Caco-2 (cell line): ENCODE results near the gene NRXN3. TPM values are rescaled to one million over a fixed set of nuclear protein-coding genes. Genes with fewer than 3 reads are reported as not detected.

Experiments
- BruUV-seq: library from RNA; stranded (reverse); fragments of 400-500 nt; replicated peaks from 2 replicates; lab custom pipeline; 2021; lab: Mats Ljungman, UMichigan
- CTCF ChIA-PET: fragments of 300-600 bp; sonication (Branson Sonifier 250); formaldehyde crosslinking; loops from one replicate; lab custom pipeline; 2022; ENCODE audit warnings: antibody characterized with exemption; lab: Charles Lee
- POLR2A ChIA-PET: fragments of 300-600 bp; sonication (Branson Sonifier 250); formaldehyde crosslinking; loops from one replicate; lab custom pipeline; 2022; ENCODE audit warnings: antibody characterized with exemption; lab: Charles Lee
- DNase-seq, 2 experiments: peaks; one replicate each; pipeline versions ENCODE4 v3.0.0 to v3.0.0-alpha.2; 2020 to 2022
- H3K27me3 ChIP-seq: replicated peaks from 2 replicates; pipeline ENCODE4 v1.6.0; 2011; ENCODE audit warnings: low read length; ENCODE audit not compliant: control insufficient read depth, insufficient read depth
- H3K36me3 ChIP-seq: 2 replicates; pipeline ENCODE4 v1.5.1; 2011; ENCODE audit warnings: low read length; ENCODE audit not compliant: control insufficient read depth, insufficient read depth
- H3K4me1 ChIP-seq: fragments of 250-450 bp; sonication (Bioruptor Pico); 2 replicates; pipeline ENCODE4 v1.5.1; 2020; ENCODE audit warnings: mild to moderate bottlenecking
- H3K4me3 ChIP-seq: 2 replicates; pipeline ENCODE4 v1.5.1; 2011; ENCODE audit warnings: low read depth, mild to moderate bottlenecking, control low read depth, low read length
- H3K9me3 ChIP-seq: fragments of 250-450 bp; sonication (Bioruptor Pico); 2 replicates; pipeline ENCODE4 v1.5.1; 2020; ENCODE audit warnings: mild to moderate bottlenecking, moderate library complexity
- H3K27ac Mint-ChIP-seq: one replicate; pipeline ENCODE4 v1.8.0; 2022; ENCODE audit warnings: mixed read lengths; ENCODE audit not compliant: unreplicated experiment
- H3K27me3 Mint-ChIP-seq: one replicate; pipeline ENCODE4 v1.8.0; 2022; ENCODE audit warnings: mixed read lengths; ENCODE audit not compliant: insufficient read depth, unreplicated experiment
- H3K36me3 Mint-ChIP-seq: one replicate; pipeline ENCODE4 v1.8.0; 2022; ENCODE audit warnings: mild to moderate bottlenecking, mixed read lengths; ENCODE audit not compliant: insufficient read depth, unreplicated experiment
- H3K4me1 Mint-ChIP-seq: one replicate; pipeline ENCODE4 v1.8.0; 2022; ENCODE audit warnings: low read depth, mixed read lengths; ENCODE audit not compliant: unreplicated experiment
- H3K4me3 Mint-ChIP-seq: one replicate; pipeline ENCODE4 v1.8.0; 2022; ENCODE audit warnings: mild to moderate bottlenecking, moderate library complexity, mixed read lengths; ENCODE audit not compliant: unreplicated experiment
- H3K9me3 Mint-ChIP-seq: one replicate; pipeline ENCODE4 v1.8.0; 2022; ENCODE audit warnings: mixed read lengths; ENCODE audit not compliant: unreplicated experiment
- intact Hi-C: fragments of 100-400 bp; cut with micrococcal nuclease; formaldehyde crosslinking; loops from one replicate; pipeline ENCODE4 v1.10.0; 2022; ENCODE audit not compliant: unreplicated experiment
- total RNA-seq: library from RNA; stranded (reverse); gene quantifications from 2 replicates; pipeline ENCODE4 v1.2.3, GENCODE V29; 2022
- TF ChIP-seq, protein P1 (sequence below), 2 experiments: fragments of 200-600 bp in 1 of 2; IDR thresholded peaks; 1 replicate in 1 of 2; 2 replicates in 1 of 2; pipeline versions ENCODE4 v1.5.1 to v1.8.0; 2011 to 2022; ENCODE audit warnings: antibody characterized with exemption in 1 of 2, control low read depth in 1 of 2, inconsistent platforms in 1 of 2, low read depth in 1 of 2, low read length in 1 of 2, mild to moderate bottlenecking in 1 of 2, moderate library complexity in 1 of 2; ENCODE audit not compliant: insufficient read depth in 1 of 2, severe bottlenecking in 1 of 2, unreplicated experiment in 1 of 2

Gene NRXN3
- total RNA-seq, 1 experiment from 2014 or later, result 12.4 TPM

DNA sequence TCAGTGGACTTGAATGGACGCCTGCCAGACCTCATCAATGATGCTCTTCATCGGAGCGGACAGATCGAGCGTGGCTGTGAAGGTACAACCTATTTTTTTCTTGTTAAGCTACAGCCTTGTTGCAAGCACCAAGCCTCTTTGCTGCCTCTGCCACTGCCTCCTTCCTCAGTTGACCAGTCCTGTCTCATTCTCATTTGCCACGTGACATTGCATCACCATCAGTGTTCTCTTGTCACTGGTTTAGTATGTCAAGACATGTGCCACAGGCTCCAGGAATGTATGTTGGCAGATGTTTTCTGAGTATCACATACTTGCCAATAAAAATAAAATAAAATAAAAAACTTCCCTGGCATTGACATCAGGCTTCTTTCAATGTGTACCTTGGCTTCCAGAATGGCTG lies 798.1 kb downstream of the NRXN3 start:
- H3K27ac Mint-ChIP-seq, result no peak overlapping the region
- intact Hi-C loops, result loop anchor here (5.0 kb wide), 1 partner anchor 1884 kb away; no protein-coding TSS in a partner anchor
- BruUV-seq, result no TSS peak
- Histone ChIP-seq H3K9me3 (0 out of 2 replicates have a peak, but pooled peaks cover 4% of the 10 kb centered on the region), H3K36me3 (no peaks in the 10 kb centered on the region), H3K4me3 (no peak overlapping the region), H3K27me3 (no peaks in the 10 kb centered on the region), H3K4me1 (no peaks in the 10 kb centered on the region)
- ChIA-PET POLR2A (no interaction called here), CTCF (no interaction called here)
- peaks cover 12% of the 10 kb centered on the region for H3K27me3 Mint-ChIP-seq
- TF ChIP-seq, protein P1, sequence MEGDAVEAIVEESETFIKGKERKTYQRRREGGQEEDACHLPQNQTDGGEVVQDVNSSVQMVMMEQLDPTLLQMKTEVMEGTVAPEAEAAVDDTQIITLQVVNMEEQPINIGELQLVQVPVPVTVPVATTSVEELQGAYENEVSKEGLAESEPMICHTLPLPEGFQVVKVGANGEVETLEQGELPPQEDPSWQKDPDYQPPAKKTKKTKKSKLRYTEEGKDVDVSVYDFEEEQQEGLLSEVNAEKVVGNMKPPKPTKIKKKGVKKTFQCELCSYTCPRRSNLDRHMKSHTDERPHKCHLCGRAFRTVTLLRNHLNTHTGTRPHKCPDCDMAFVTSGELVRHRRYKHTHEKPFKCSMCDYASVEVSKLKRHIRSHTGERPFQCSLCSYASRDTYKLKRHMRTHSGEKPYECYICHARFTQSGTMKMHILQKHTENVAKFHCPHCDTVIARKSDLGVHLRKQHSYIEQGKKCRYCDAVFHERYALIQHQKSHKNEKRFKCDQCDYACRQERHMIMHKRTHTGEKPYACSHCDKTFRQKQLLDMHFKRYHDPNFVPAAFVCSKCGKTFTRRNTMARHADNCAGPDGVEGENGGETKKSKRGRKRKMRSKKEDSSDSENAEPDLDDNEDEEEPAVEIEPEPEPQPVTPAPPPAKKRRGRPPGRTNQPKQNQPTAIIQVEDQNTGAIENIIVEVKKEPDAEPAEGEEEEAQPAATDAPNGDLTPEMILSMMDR (IDR thresholded peaks at IDR 0.05; ENCODE audit: insufficient read depth in 1 of 2, low read depth in 1 of 2, low read length in 1 of 2, severe bottlenecking in 1 of 2, unreplicated experiment in 1 of 2), result no peak
- no peak for DNase-seq
- no peaks in the 10 kb centered on the region for H3K36me3 Mint-ChIP-seq
- no peaks in the 10 kb centered on the region for H3K9me3 Mint-ChIP-seq
- H3K4me3 Mint-ChIP-seq, result no peak overlapping the region
- H3K4me1 Mint-ChIP-seq, result no peaks in the 10 kb centered on the region

DNA sequence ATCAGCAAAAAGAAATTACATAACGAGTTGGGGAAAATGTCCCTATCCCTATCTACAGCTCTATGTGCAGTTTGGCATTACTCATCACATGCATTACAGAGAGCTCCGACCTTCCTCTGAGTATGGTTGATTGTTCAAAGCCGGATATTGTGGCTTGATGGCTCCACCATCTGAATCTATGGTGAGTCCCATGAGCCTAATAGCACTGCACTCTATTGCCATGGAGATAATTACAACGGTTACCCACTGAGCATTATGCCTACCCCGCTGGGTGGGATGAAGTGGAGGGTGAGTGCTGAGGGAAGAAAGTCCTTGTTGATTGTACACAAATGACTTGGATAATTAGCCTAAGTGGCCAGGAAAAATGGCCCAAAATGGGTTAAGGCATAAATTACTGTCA lies 800.5 kb downstream of the NRXN3 start:
- Mint-ChIP-seq H3K27ac (no peak overlapping the region), H3K9me3 (no peaks in the 10 kb centered on the region), H3K4me1 (no peaks in the 10 kb centered on the region), H3K4me3 (no peak overlapping the region), H3K27me3 (peaks cover 7% of the 10 kb centered on the region), H3K36me3 (no peaks in the 10 kb centered on the region)
- intact Hi-C loops, result no loop called here
- ChIA-PET POLR2A (no interaction called here), CTCF (no interaction called here)
- Histone ChIP-seq H3K4me3 (no peak overlapping the region), H3K4me1 (no peaks in the 10 kb centered on the region), H3K9me3 (0 out of 2 replicates have a peak, but pooled peaks cover 4% of the 10 kb centered on the region), H3K36me3 (no peaks in the 10 kb centered on the region), H3K27me3 (no peaks in the 10 kb centered on the region)
- TF ChIP-seq, protein P1 (IDR thresholded peaks at IDR 0.05; ENCODE audit: insufficient read depth in 1 of 2, low read depth in 1 of 2, low read length in 1 of 2, severe bottlenecking in 1 of 2, unreplicated experiment in 1 of 2), result no peak
- no peak for DNase-seq
- no TSS peak for BruUV-seq

DNA sequence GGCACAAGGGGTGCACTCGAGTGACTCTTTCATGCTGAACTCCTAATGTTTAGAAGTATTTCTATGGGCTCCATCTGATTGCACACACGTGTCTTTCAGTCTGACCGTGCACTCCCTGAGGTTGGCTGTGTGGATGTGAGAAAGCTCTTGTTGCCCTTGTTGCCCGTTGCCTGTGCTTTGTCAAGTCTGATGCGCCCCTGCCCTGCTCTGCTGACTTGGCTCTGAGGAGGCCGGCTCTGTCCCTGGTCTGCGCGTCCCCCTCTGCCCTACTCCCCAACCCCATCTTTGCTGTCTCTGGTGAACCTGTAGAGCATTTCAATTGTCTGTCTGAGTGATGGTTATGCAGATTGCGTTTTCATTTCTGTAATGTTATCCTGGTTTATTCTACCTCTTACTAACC lies 802.3 kb downstream of the NRXN3 start:
- ChIA-PET POLR2A (no interaction called here), CTCF (no interaction called here)
- H3K27ac Mint-ChIP-seq, result no peak overlapping the region
- DNase-seq, result no peak
- Histone ChIP-seq H3K27me3 (no peaks in the 10 kb centered on the region), H3K4me1 (no peaks in the 10 kb centered on the region), H3K4me3 (no peak overlapping the region), H3K9me3 (0 out of 2 replicates have a peak, but pooled peaks cover 4% of the 10 kb centered on the region), H3K36me3 (no peaks in the 10 kb centered on the region)
- no peak overlapping the region for H3K4me3 Mint-ChIP-seq
- no peaks in the 10 kb centered on the region for H3K4me1 Mint-ChIP-seq
- no TSS peak for BruUV-seq
- H3K9me3 Mint-ChIP-seq, result no peaks in the 10 kb centered on the region
- intact Hi-C loops, result no loop called here
- TF ChIP-seq, protein P1 (IDR thresholded peaks at IDR 0.05; ENCODE audit: insufficient read depth in 1 of 2, low read depth in 1 of 2, low read length in 1 of 2, severe bottlenecking in 1 of 2, unreplicated experiment in 1 of 2), result no peak
- H3K27me3 Mint-ChIP-seq, result peaks cover 7% of the 10 kb centered on the region
- no peaks in the 10 kb centered on the region for H3K36me3 Mint-ChIP-seq
